Esophagus squamous epithelium (tissue), 5 donors: ENCODE measurements around the gene YBX2. TPM values are rescaled to one million over a fixed set of nuclear protein-coding genes. Genes with fewer than 3 reads are reported as not detected.

Source experiments
- DNase-seq: peaks from one replicate; lab custom pipeline; 2025; lab: John Stamatoyannopoulos, UW
- H3K27ac ChIP-seq, 4 donors: fragments of 200-600 bp; sonication (generic); one replicate each; pipeline ENCODE4 v1.5.1; 2016 to 2019; ENCODE audit warnings: mild to moderate bottlenecking in 1 of 4
- H3K27me3 ChIP-seq, 4 donors: fragments of 200-600 bp; sonication (generic); 1 replicate in 3 of 4; 2 replicates in 1 of 4; pipeline versions ENCODE4 v1.5.1 to v1.6.0; 2017 to 2021; ENCODE audit warnings: antibody characterized with exemption in 1 of 4
- H3K36me3 ChIP-seq, 3 donors: fragments of 200-600 bp; sonication (generic); one replicate each; pipeline ENCODE4 v1.5.1; 2016 to 2019
- H3K4me1 ChIP-seq, 3 donors: fragments of 200-600 bp; sonication (generic); one replicate each; pipeline ENCODE4 v1.5.1; 2017 to 2019
- H3K4me3 ChIP-seq, 4 donors: fragments of 200-600 bp; sonication (generic); 1 replicate in 3 of 4; 2 replicates in 1 of 4; pipeline ENCODE4 v1.5.1; 2016 to 2019; ENCODE audit warnings: mild to moderate bottlenecking in 2 of 4, moderate library complexity in 1 of 4
- H3K9me3 ChIP-seq, 3 donors: fragments of 200-600 bp; sonication (generic); one replicate each; pipeline ENCODE4 v1.5.1; 2016 to 2019
- CTCF ChIP-seq, 6 experiments: fragments of 450-650 bp in 4 of 6; fragments of 200-600 bp in 2 of 6; sonication (generic) in 2 of 6; IDR thresholded peaks; one replicate each; pipeline ENCODE4 v1.5.1; 2016 to 2019; ENCODE audit warnings: antibody characterized with exemption in 6 of 6, mild to moderate bottlenecking in 4 of 6, moderate library complexity in 4 of 6
- POLR2A ChIP-seq, 4 donors: fragments of 450-650 bp; IDR thresholded peaks; one replicate each; pipeline ENCODE4 v1.6.1; 2017; ENCODE audit warnings: antibody characterized with exemption in 4 of 4, mild to moderate bottlenecking in 4 of 4, moderate library complexity in 3 of 4
- WGBS, 2 donors: methylation state at CpG; one replicate each; pipeline ENCODE4 v1.1.5; 2018; 5-methylcytosine and 5-hydroxymethylcytosine counted together
- intact Hi-C: fragments of 100-400 bp; cut with DNase I; formaldehyde crosslinking; loops from one replicate; pipeline ENCODE4 v1.15.0; 2022
- small RNA-seq, 4 donors: library from RNA; depleted of rRNA; stranded (forward); fragments of <200 nt; gene quantifications; one replicate each; pipeline ENCODE3, GENCODE V24; 2016
- total RNA-seq, 4 donors: library from RNA; depleted of rRNA; stranded (reverse); fragments of >200 nt; gene quantifications; one replicate each; pipeline ENCODE4 v1.1.0, GENCODE V29; 2016
- donor health status: DM: yes; HTN: yes; CAD: no.

The YBX2 gene
- total RNA-seq, 4 donors from 2014 or later, result 0.44 to 3.8 (median 2.3) TPM

- intact Hi-C loops, result no loop called here
- Histone ChIP-seq H3K4me1 (peaks cover 40 to 66% (median 50%) of the 10 kb centered on the region in 3 donors), H3K36me3 (peaks cover 17 to 44% (median 19%) of the 10 kb centered on the region in 3 donors), H3K27ac (peak within 1 kb of the TSS; percentile 97 to 100 (median 98)), H3K4me3 (peak within 1 kb of the TSS; percentile 97 to 99 (median 99)), H3K27me3 (no peaks in the 10 kb centered on the region), H3K9me3 (no peaks in the 10 kb centered on the region)
- WGBS, 2 donors, result 0% methylated on average over 24 to 30 of the region's 72 CpGs
- peak; percentile 9 to 59 (median 46) for TF ChIP-seq CTCF (IDR thresholded peaks at IDR 0.05)
- TF ChIP-seq POLR2A (IDR thresholded peaks at IDR 0.05), result peak in 3 of 4 donors; percentile 59 to 87 (median 60)
- peak; percentile 96 for DNase-seq
These were observed 55.1 kb downstream of the YBX2 start, which contains the start of gene PHF23 for GRCh38 chr17:7239091-7240027. TSS of gene PHF23 (minus strand) at chr17:7239457. CDS start at chr17:7239279, 178 bp downstream.

GRCh38 chr17:7238420-7239090 is 55.9 kb downstream of the YBX2 start:
- DNase-seq, result no peak
- TF ChIP-seq POLR2A (IDR thresholded peaks at IDR 0.05) (no peak), CTCF (IDR thresholded peaks at IDR 0.05) (no peak)
- peaks cover 40 to 65% (median 47%) of the 10 kb centered on the region in 3 donors for H3K4me1 ChIP-seq
- WGBS, 2 donors, result 1 to 2% methylated on average over 20 to 31 of the region's 39 CpGs
- peaks cover 12 to 37% (median 14%) of the 10 kb centered on the region in 3 donors for H3K36me3 ChIP-seq
- intact Hi-C loops, result no loop called here
- peak overlapping the region; percentile 97 to 98 (median 98) for H3K27ac ChIP-seq
- H3K4me3 ChIP-seq, result peak overlapping the region; percentile 97 to 99 (median 99)
- H3K27me3 ChIP-seq, result no peaks in the 10 kb centered on the region
- no peaks in the 10 kb centered on the region for H3K9me3 ChIP-seq

Small RNA genes within 50 kb of the gene (small RNA-seq; reads per million reads assigned to genes)
- gene AC026954.2 (0 reads per million in 4 donors), gene RF00019 (0 reads per million in 4 donors)

Other genes with a start within 250 kb of the YBX2 start
- 10 to 100 TPM in 1 of 4 donors, 1 to 10 TPM in 1, under 1 TPM in 2; 0.40 to 10.6 (median 4.0) TPM for gene CLEC10A, start 214.4 kb downstream of the YBX2 start, total RNA-seq
- gene ASGR2, start 179.8 kb downstream of the YBX2 start, total RNA-seq, result under 1 TPM in 2 of 4 donors, not detected in 2; 0.50 to 0.95 TPM
- gene ASGR1, start 115.3 kb downstream of the YBX2 start, total RNA-seq, result 1 to 10 TPM in 1 of 4 donors, under 1 TPM in 2, not detected in 1; 0.42 to 1.1 (median 0.97) TPM
- gene DLG4, start 74.8 kb downstream of the YBX2 start, total RNA-seq, result 10 to 100 TPM in 1 of 4 donors, 1 to 10 TPM in 3; 2.6 to 13.9 (median 6.0) TPM
- 100 to 1,000 TPM; 453 to 742 (median 464) TPM for gene ACADVL, start 74.7 kb downstream of the YBX2 start, total RNA-seq
- gene DVL2, start 60.1 kb downstream of the YBX2 start, total RNA-seq, result 10 to 100 TPM; 21.4 to 58.0 (median 37.3) TPM
- 10 to 100 TPM; 24.7 to 30.6 (median 27.0) TPM for gene PHF23, start 55.2 kb downstream of the YBX2 start, total RNA-seq
- gene GABARAP, start 52.2 kb downstream of the YBX2 start, total RNA-seq, result 100 to 1,000 TPM; 172 to 384 (median 197) TPM
- gene CTDNEP1, start 42.9 kb downstream of the YBX2 start, total RNA-seq, result 10 to 100 TPM; 42.0 to 52.1 (median 47.8) TPM
- 10 to 100 TPM; 14.9 to 21.8 (median 16.6) TPM for gene ELP5, start 42.4 kb downstream of the YBX2 start, total RNA-seq
- 100 to 1,000 TPM; 172 to 411 (median 208) TPM for gene CLDN7, start 32.2 kb downstream of the YBX2 start, total RNA-seq
- gene SLC2A4, start 12.9 kb downstream of the YBX2 start, total RNA-seq, result 10 to 100 TPM in 1 of 4 donors, 1 to 10 TPM in 2, under 1 TPM in 1; 0.83 to 21.7 (median 2.5) TPM
- gene EIF5A, start 13.0 kb upstream of the YBX2 start, total RNA-seq, result 100 to 1,000 TPM; 324 to 543 (median 394) TPM
- gene GPS2, start 20.7 kb upstream of the YBX2 start, total RNA-seq, result 10 to 100 TPM; 40.9 to 80.7 (median 70.5) TPM
- 10 to 100 TPM in 3 of 4 donors, 1 to 10 TPM in 1; 9.7 to 18.7 (median 14.4) TPM for gene NEURL4, start 34.7 kb upstream of the YBX2 start, total RNA-seq
- 1 to 10 TPM; 3.2 to 5.5 (median 3.8) TPM for gene ACAP1, start 41.9 kb upstream of the YBX2 start, total RNA-seq
- 10 to 100 TPM; 12.6 to 26.6 (median 22.1) TPM for gene KCTD11, start 57.5 kb upstream of the YBX2 start, total RNA-seq
- not detected for gene TMEM95, start 60.5 kb upstream of the YBX2 start, total RNA-seq
- 10 to 100 TPM in 2 of 4 donors, 1 to 10 TPM in 2; 6.2 to 15.2 (median 9.9) TPM for gene TNK1, start 86.5 kb upstream of the YBX2 start, total RNA-seq
- 10 to 100 TPM; 18.6 to 33.5 (median 24.7) TPM for gene PLSCR3, start 99.9 kb upstream of the YBX2 start, total RNA-seq
- gene TMEM256, start 109.5 kb upstream of the YBX2 start, total RNA-seq, result 10 to 100 TPM; 27.9 to 88.0 (median 66.7) TPM
- 1 to 10 TPM; 1.4 to 5.3 (median 2.0) TPM for gene NLGN2, start 113.2 kb upstream of the YBX2 start, total RNA-seq
- not detected for gene SPEM1, start 125.7 kb upstream of the YBX2 start, total RNA-seq
- gene SPEM2, start 131.0 kb upstream of the YBX2 start, total RNA-seq, result not detected
- gene SPEM3, start 134.2 kb upstream of the YBX2 start, total RNA-seq, result not detected
- gene TMEM102, start 140.8 kb upstream of the YBX2 start, total RNA-seq, result 10 to 100 TPM; 12.2 to 20.8 (median 16.9) TPM
- gene FGF11, start 144.9 kb upstream of the YBX2 start, total RNA-seq, result 10 to 100 TPM in 1 of 4 donors, 1 to 10 TPM in 3; 2.7 to 18.1 (median 6.1) TPM
- 1 to 10 TPM; 2.4 to 7.2 (median 4.6) TPM for gene CHRNB1, start 150.4 kb upstream of the YBX2 start, total RNA-seq
- 10 to 100 TPM; 13.4 to 35.1 (median 28.5) TPM for gene ZBTB4, start 185.0 kb upstream of the YBX2 start, total RNA-seq
- not detected for gene SLC35G6, start 186.8 kb upstream of the YBX2 start, total RNA-seq
- 10 to 100 TPM; 59.3 to 94.9 (median 78.2) TPM for gene POLR2A, start 189.7 kb upstream of the YBX2 start, total RNA-seq